HG03460 (cell line): ENCODE measurements around the gene BTBD10.

ENCODE experiments used
- ATAC-seq: cut with Tn5 transposase; IDR thresholded peaks from one replicate; pipeline ENCODE4 v1.9.1; 2021; ENCODE audit not compliant: unreplicated experiment

The BTBD10 gene

GRCh38 chr11:13462901-13463778, at the start of gene BTBD10:
TSS of gene BTBD10 (minus strand) at chr11:13463222. CDS start at chr11:13445124, 18,098 bp downstream.
- peak; percentile 92 for ATAC-seq

GRCh38 chr11:13503393-13503792, 40.4 kb upstream of the BTBD10 start:
- ATAC-seq, result no peak

GRCh38 chr11:13502492-13502891, 39.5 kb upstream of the BTBD10 start:
- no peak for ATAC-seq

GRCh38 chr11:13495929-13496328, 32.9 kb upstream of the BTBD10 start, which contains the start of gene PTH:
TSS of gene PTH (minus strand) at chr11:13495997. CDS start at chr11:13492855, 3,142 bp downstream.
- no peak for ATAC-seq

GRCh38 chr11:13494051-13494450, 31.0 kb upstream of the BTBD10 start:
- no peak for ATAC-seq

GRCh38 chr11:13487661-13488030, 24.6 kb upstream of the BTBD10 start:
- ATAC-seq, result peak; percentile 69

- ATAC-seq, result peak; percentile 86
Measured at GRCh38 chr11:13486926-13487660, 24.1 kb upstream of the BTBD10 start.

GRCh38 chr11:13480198-13480597, 17.2 kb upstream of the BTBD10 start:
- no peak for ATAC-seq

GRCh38 chr11:13479688-13480087, 16.7 kb upstream of the BTBD10 start:
- ATAC-seq, result no peak

GRCh38 chr11:13475091-13475490, 12.1 kb upstream of the BTBD10 start:
- ATAC-seq, result no peak

GRCh38 chr11:13473013-13473722, 10.1 kb upstream of the BTBD10 start:
- no peak for ATAC-seq

- no peak for ATAC-seq
Measured at GRCh38 chr11:13468750-13469149, 5.7 kb upstream of the BTBD10 start.

GRCh38 chr11:13465909-13466371, 2.9 kb upstream of the BTBD10 start:
- no peak for ATAC-seq

GRCh38 chr11:13463779-13464290, 813 bp upstream of the BTBD10 start:
- ATAC-seq, result no peak

- ATAC-seq, result peak; percentile 53
Measured at GRCh38 chr11:13462311-13462900, 616 bp downstream of the BTBD10 start.

GRCh38 chr11:13461291-13461690, 1.7 kb downstream of the BTBD10 start:
- no peak for ATAC-seq

- no peak for ATAC-seq
Measured at GRCh38 chr11:13450832-13451397, 12.1 kb downstream of the BTBD10 start.

- ATAC-seq, result no peak
Measured at GRCh38 chr11:13449522-13449921, 13.5 kb downstream of the BTBD10 start.

- no peak for ATAC-seq
Measured at GRCh38 chr11:13448876-13449275, 14.1 kb downstream of the BTBD10 start.

- no peak for ATAC-seq
Measured at GRCh38 chr11:13446444-13446843, 16.6 kb downstream of the BTBD10 start.
